ENCODE data around the gene KLF6.

- TF ChIP-seq EZH2 (IDR thresholded peaks at IDR 0.05; ENCODE audit: insufficient read depth, low read length) = no peak
- TF ChIP-seq, protein P1, sequence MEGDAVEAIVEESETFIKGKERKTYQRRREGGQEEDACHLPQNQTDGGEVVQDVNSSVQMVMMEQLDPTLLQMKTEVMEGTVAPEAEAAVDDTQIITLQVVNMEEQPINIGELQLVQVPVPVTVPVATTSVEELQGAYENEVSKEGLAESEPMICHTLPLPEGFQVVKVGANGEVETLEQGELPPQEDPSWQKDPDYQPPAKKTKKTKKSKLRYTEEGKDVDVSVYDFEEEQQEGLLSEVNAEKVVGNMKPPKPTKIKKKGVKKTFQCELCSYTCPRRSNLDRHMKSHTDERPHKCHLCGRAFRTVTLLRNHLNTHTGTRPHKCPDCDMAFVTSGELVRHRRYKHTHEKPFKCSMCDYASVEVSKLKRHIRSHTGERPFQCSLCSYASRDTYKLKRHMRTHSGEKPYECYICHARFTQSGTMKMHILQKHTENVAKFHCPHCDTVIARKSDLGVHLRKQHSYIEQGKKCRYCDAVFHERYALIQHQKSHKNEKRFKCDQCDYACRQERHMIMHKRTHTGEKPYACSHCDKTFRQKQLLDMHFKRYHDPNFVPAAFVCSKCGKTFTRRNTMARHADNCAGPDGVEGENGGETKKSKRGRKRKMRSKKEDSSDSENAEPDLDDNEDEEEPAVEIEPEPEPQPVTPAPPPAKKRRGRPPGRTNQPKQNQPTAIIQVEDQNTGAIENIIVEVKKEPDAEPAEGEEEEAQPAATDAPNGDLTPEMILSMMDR (IDR thresholded peaks at IDR 0.05; ENCODE audit: insufficient read depth, low read depth, low read length) = no peak
Observed at GRCh38 chr10:3803295-3803926, 18.4 kb upstream of the KLF6 start.

Measured in astrocyte (in vitro differentiated cells and primary cell).